Left lung (tissue), 10 donors: ENCODE data around the gene PRKCZ. TPM values are rescaled to one million over a fixed set of nuclear protein-coding genes. Genes with fewer than 3 reads are reported as not detected.

Experiments used
- ATAC-seq: fragments of 200-7000 bp; cut with Tn5 transposase; one replicate; pipeline ENCODE4 v1.9.1; 2020; ENCODE audit warnings: moderate library complexity
- DNase-seq, 4 donors: peaks; one replicate each; pipeline ENCODE4 v3.0.0-alpha.2; 2013 to 2020
- H3K27ac ChIP-seq, 2 donors: fragments of 200-600 bp; sonication (generic) in 1 of 2; one replicate each; pipeline versions ENCODE4 v1.5.0 to v1.8.0; 2020 to 2021
- H3K27me3 ChIP-seq, 2 donors: fragments of 200-600 bp; sonication (generic) in 1 of 2; one replicate each; pipeline versions ENCODE4 v1.5.0 to v1.8.0; 2020 to 2021
- H3K36me3 ChIP-seq, 2 donors: fragments of 200-600 bp; sonication (generic) in 1 of 2; one replicate each; pipeline versions ENCODE4 v1.5.0 to v1.8.0; 2020 to 2021
- H3K4me1 ChIP-seq, 2 donors: fragments of 200-600 bp; one replicate each; pipeline ENCODE4 v1.8.0; 2021
- H3K4me3 ChIP-seq, 2 donors: fragments of 200-600 bp; sonication (generic) in 1 of 2; one replicate each; pipeline versions ENCODE4 v1.5.0 to v1.8.0; 2020 to 2021; ENCODE audit warnings: mild to moderate bottlenecking in 1 of 2
- H3K9me3 ChIP-seq, 2 donors: fragments of 200-600 bp; sonication (generic) in 1 of 2; one replicate each; pipeline versions ENCODE4 v1.5.0 to v1.8.0; 2020 to 2021
- CTCF ChIP-seq, 2 donors: fragments of 200-600 bp; sonication (generic) in 1 of 2; IDR thresholded peaks; one replicate each; pipeline versions ENCODE4 v1.5.0 to v1.8.0; 2021; ENCODE audit warnings: antibody characterized with exemption in 2 of 2
- intact Hi-C, 2 donors: fragments of 100-400 bp; cut with DNase I; formaldehyde crosslinking; loops; one replicate each; pipeline versions ENCODE4 v1.11.2 to v1.14.2; 2022
- polyA plus RNA-seq, 6 donors: library from polyadenylated mRNA; unstranded; fragments of 120-200 nt; gene quantifications; one replicate each; pipeline ENCODE4 v1.2.1, GENCODE V29; 2013; ENCODE audit not compliant: insufficient read length in 6 of 6
- total RNA-seq, 2 donors: library from RNA; stranded (reverse); fragmentation: NEBNext Ultra II Directional; extraction: Animal tissue kit (Norgen Biotek cat#: 25700); gene quantifications; one replicate each; pipeline ENCODE4 v1.2.1, GENCODE V29; 2021
- donor health status: DM: no; HTN: yes; CAD: no.
- donor health status: DM: no; HTN: no; CAD: no.

Gene PRKCZ
- total and polyA plus RNA-seq, 8 donors = 37.5 to 129 (median 48.0) TPM

- Histone ChIP-seq H3K9me3 (no peaks in the 10 kb centered on the region), H3K27ac (no peak overlapping the region), H3K36me3 (no peaks in the 10 kb centered on the region), H3K4me3 (no peak overlapping the region), H3K27me3 (peaks cover 0 to 54% of the 10 kb centered on the region in 2 donors), H3K4me1 (peaks cover 0 to 11% of the 10 kb centered on the region in 2 donors)
- DNase-seq (peak in 1 of 4 donors; percentile 60), ATAC-seq (no peak)
- intact Hi-C loops = no loop called here
- no peak for TF ChIP-seq CTCF (IDR thresholded peaks at IDR 0.05)
Measured at GRCh38 chr1:2029561-2029960, 20.6 kb upstream of the PRKCZ start.

GRCh38 chr1:2030076-2030871, 19.9 kb upstream of the PRKCZ start:
- peaks cover 0 to 47% of the 10 kb centered on the region in 2 donors for H3K27me3 ChIP-seq
- H3K27ac ChIP-seq = no peak overlapping the region
- no peak for ATAC-seq
- H3K4me3 ChIP-seq = no peak overlapping the region
- no peaks in the 10 kb centered on the region for H3K9me3 ChIP-seq
- DNase-seq = peak in 1 of 4 donors; percentile 66
- no peaks in the 10 kb centered on the region for H3K36me3 ChIP-seq
- intact Hi-C loops = no loop called here
- no peak for TF ChIP-seq CTCF (IDR thresholded peaks at IDR 0.05)
- peaks cover 0 to 8% of the 10 kb centered on the region in 2 donors for H3K4me1 ChIP-seq

- no peak overlapping the region for H3K4me3 ChIP-seq
- ATAC-seq (no peak), DNase-seq (no peak)
- no peaks in the 10 kb centered on the region for H3K9me3 ChIP-seq
- H3K27ac ChIP-seq = no peak overlapping the region
- H3K27me3 ChIP-seq = peaks cover 0 to 41% of the 10 kb centered on the region in 2 donors
- intact Hi-C loops = no loop called here
- H3K36me3 ChIP-seq = no peaks in the 10 kb centered on the region
- TF ChIP-seq CTCF (IDR thresholded peaks at IDR 0.05) = no peak
- H3K4me1 ChIP-seq = no peaks in the 10 kb centered on the region
Measured at GRCh38 chr1:2031546-2032540, 18.4 kb upstream of the PRKCZ start.

GRCh38 chr1:2032737-2033136, 17.5 kb upstream of the PRKCZ start:
- H3K27ac ChIP-seq = no peak overlapping the region
- H3K9me3 ChIP-seq = no peaks in the 10 kb centered on the region
- DNase-seq (no peak), ATAC-seq (no peak)
- no peaks in the 10 kb centered on the region for H3K36me3 ChIP-seq
- H3K27me3 ChIP-seq = peaks cover 0 to 41% of the 10 kb centered on the region in 2 donors
- intact Hi-C loops = no loop called here
- no peak overlapping the region for H3K4me3 ChIP-seq
- TF ChIP-seq CTCF (IDR thresholded peaks at IDR 0.05) = no peak
- H3K4me1 ChIP-seq = no peaks in the 10 kb centered on the region

GRCh38 chr1:2033165-2033564, 17.0 kb upstream of the PRKCZ start:
- no peak overlapping the region for H3K27ac ChIP-seq
- no peak for ATAC-seq
- H3K9me3 ChIP-seq = no peaks in the 10 kb centered on the region
- DNase-seq = peak in 1 of 4 donors; percentile 37
- intact Hi-C loops = no loop called here
- H3K4me3 ChIP-seq = no peak overlapping the region
- H3K36me3 ChIP-seq = no peaks in the 10 kb centered on the region
- peaks cover 0 to 41% of the 10 kb centered on the region in 2 donors for H3K27me3 ChIP-seq
- no peaks in the 10 kb centered on the region for H3K4me1 ChIP-seq
- TF ChIP-seq CTCF (IDR thresholded peaks at IDR 0.05) = no peak
